Measurements from ENCODE around the gene GLE1.

GLE1 gene

DNA sequence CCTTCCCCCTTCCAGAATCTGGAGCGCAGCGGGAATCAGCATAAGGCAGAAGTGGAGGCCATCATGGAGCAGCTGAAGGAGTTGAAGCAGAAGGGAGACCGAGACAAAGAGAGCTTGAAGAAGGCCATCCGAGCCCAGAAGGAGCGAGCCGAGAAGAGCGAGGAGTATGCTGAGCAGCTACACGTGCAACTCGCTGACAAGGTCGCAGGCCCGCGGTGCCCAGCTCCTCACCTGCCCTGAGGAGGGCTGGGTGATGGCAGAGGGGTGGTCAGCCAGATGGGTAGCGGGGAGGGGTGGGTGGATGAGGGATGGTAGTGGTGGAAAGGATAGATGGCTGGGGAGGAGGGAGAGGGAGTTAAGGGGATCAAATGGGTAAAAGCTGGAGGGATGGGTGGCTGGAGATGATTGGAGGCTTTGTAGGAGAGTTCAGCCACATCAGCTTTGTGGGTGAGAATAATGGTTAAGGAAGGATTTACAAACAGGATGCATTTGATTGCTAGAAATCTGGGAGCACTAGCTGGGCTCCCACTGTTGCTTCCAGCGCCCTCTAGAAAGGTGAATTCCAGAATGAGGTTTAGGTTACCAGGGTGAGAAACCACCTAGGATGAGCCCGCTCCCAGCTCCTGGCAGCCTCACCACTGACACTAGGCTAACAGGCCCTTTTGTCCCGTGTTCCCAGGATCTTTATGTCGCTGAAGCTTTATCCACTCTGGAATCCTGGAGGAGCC lies 19.7 kb upstream of the GLE1 start:
- TF ChIP-seq, protein P1, sequence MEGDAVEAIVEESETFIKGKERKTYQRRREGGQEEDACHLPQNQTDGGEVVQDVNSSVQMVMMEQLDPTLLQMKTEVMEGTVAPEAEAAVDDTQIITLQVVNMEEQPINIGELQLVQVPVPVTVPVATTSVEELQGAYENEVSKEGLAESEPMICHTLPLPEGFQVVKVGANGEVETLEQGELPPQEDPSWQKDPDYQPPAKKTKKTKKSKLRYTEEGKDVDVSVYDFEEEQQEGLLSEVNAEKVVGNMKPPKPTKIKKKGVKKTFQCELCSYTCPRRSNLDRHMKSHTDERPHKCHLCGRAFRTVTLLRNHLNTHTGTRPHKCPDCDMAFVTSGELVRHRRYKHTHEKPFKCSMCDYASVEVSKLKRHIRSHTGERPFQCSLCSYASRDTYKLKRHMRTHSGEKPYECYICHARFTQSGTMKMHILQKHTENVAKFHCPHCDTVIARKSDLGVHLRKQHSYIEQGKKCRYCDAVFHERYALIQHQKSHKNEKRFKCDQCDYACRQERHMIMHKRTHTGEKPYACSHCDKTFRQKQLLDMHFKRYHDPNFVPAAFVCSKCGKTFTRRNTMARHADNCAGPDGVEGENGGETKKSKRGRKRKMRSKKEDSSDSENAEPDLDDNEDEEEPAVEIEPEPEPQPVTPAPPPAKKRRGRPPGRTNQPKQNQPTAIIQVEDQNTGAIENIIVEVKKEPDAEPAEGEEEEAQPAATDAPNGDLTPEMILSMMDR (IDR thresholded peaks at IDR 0.05; ENCODE audit: extremely low read depth, missing control alignments), result no peak
- no peak for DNase-seq (ENCODE audit: low spot score)

DNA sequence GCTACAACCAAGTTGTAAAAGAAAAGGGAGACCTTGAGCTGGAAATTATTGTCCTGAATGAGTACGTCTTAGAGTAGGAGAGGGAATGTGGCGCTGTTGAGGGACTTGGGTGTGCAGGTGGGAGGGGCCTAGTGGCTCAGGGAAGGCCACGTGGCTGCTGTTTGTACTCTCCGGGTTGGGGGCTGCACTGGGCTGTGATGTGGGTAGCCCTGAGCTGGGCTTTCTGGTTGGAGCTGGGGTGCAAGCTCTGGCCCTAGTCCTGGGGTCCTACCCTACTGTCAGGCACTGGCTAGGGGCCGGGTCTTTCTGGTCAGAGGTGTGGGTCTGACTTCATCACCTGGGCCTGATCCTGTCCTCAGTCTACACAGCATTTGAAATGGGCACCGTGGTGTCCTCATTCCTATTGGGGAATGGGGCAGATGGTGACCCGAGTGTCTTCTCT lies 19.1 kb upstream of the GLE1 start:
- TF ChIP-seq, protein P1 (IDR thresholded peaks at IDR 0.05; ENCODE audit: extremely low read depth, missing control alignments), result no peak
- DNase-seq (ENCODE audit: low spot score), result no peak

DNA sequence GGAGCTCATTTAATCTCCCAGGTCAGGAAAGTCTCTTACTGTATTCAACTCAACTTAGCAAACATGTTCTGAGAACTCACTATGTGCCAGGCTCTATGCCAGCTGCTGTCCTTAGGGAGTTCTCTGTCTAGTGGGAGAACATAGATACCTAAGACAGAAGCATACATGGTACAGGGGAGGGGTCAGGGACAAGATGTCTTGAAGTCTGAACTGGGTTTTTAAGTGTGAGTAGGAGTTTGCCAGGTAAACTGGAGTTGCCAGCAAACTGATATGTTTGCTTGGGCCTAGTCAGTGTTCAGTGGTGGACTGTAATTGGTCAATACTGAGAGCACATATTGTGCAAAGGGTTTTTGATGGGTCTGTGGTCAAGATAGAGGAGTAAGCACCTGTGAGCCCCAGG lies 18.3 kb upstream of the GLE1 start:
- TF ChIP-seq, protein P1 (IDR thresholded peaks at IDR 0.05; ENCODE audit: extremely low read depth, missing control alignments), result no peak
- DNase-seq (ENCODE audit: low spot score), result no peak

DNA sequence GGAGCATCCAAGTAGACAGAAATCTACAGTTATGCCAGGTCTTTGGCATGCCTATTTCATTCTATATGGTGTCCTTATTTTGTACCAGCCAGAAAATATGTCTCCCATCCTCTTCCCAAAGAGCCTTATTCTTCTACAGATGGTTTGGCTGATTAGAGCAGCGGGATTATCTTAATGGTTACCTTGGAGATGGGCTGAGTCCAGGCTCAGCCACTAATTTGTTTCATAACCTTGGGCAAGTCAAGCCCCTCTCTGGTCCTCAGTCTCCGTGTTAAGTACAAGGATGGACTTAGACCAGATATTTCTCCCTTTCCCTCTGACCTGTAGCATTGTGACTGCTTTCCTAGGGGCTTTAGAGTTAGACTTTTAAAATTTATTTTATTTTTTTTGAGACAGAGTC lies 11.1 kb upstream of the GLE1 start:
- TF ChIP-seq, protein P1 (IDR thresholded peaks at IDR 0.05; ENCODE audit: extremely low read depth, missing control alignments), result no peak
- no peak for DNase-seq (ENCODE audit: low spot score)

DNA sequence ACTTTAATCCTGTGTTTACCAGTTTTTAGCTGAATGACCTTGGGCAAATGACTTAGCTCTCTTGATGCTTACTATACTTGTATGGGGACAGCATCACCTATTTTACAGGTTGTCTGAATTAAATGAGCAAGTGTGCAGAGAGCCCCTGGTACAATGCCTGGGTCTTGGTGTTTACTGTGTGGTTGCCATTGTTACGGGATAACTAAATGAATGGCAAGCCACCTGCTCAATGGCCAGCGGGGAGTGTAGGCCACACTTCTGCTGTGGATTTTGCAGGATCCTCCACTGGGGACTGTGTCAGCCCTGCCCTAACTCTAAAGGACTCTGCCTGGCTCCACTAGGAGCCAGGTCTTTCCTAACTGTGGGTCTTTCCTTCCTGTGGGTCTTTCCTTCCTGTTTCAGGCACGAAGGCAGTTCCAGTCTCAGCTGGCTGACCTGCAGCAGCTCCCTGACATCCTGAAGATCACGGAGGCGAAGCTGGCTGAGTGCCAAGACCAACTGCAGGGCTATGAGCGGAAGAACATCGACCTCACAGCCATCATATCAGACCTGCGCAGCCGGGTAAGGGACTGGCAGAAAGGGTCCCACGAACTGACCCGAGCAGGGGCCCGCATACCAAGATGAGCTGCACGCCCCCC lies 10.3 kb upstream of the GLE1 start:
- TF ChIP-seq, protein P1 (IDR thresholded peaks at IDR 0.05; ENCODE audit: extremely low read depth, missing control alignments), result no peak
- DNase-seq (ENCODE audit: low spot score), result no peak

DNA sequence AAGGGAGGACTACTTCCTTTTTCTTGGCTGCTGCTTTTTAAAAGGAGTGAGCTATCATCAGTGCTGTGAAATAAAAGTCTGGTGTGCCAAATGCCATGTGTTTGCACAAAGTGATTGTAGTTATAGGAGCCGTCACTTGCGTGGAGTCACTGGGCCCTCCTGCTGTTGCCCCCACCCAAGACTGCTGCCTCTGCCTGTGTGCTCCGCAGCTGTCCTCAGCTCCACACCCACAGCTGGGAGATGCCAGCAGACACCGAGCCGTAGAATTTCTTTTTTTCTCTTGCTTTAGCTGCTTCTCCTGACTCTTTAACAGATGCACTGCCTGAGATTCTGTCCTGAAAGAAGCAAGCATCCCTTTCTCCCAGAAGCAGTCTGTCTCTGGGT lies 9.8 kb upstream of the GLE1 start:
- TF ChIP-seq, protein P1 (IDR thresholded peaks at IDR 0.05; ENCODE audit: extremely low read depth, missing control alignments), result no peak
- DNase-seq (ENCODE audit: low spot score), result no peak

DNA sequence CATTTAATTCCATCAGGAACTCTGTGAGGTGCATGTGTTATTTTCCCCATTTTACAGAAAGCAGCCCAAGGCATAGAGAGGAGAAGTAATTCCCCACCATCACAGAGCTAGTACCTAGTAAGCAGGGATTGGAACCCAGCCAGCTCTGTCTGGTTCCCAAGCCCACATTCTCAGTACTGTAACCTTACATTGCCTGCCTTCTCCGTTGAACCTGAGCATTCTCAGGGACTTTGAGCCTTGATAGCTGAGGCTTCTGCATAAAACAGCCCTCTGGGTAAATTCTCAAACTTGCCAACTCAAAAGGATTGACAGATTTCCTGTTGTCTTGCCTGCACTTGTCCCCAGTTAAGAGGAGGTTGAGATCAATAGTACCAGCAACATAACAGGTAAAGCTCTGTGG lies 9.2 kb upstream of the GLE1 start:
- TF ChIP-seq, protein P1 (IDR thresholded peaks at IDR 0.05; ENCODE audit: extremely low read depth, missing control alignments), result no peak
- no peak for DNase-seq (ENCODE audit: low spot score)
